ENCODE measurements around the gene CTSD.

DNA sequence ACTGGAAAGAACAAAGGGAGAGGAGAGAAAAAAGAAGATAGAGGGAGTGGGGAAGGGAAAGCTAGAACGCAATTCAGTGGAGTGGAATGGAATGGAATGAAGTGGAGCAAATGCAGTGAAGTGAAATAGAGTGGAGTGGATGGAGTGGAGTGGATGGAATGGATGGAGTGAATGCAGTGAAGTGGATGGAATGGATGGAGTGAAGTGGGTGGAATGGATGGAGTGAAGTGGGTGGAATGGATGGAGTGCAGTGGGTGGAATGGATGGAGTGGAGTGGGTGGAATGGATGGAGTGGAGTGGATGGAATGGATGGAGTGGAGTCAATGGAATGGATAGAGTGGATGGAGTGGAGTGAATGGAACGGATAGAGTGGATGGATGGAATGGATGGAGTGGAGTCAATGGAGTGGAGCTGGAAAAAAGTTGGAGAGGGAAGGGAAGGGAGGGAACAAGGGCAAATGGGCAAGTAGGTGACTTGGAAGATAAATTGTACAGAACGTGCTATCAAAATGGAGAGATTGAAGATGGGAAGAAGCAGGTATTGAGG is 27.2 kb downstream of the CTSD start:
- TF ChIP-seq CEBPB (IDR thresholded peaks at IDR 0.05) (no peak), BHLHE40 (IDR thresholded peaks at IDR 0.05; ENCODE audit: low read depth, low read length) (no peak), POLR2A (IDR thresholded peaks at IDR 0.05; ENCODE audit: low read length) (no peak), ELK1 (IDR thresholded peaks at IDR 0.05; ENCODE audit: low read depth, low read length) (no peak)
- TF ChIP-seq, protein P1, sequence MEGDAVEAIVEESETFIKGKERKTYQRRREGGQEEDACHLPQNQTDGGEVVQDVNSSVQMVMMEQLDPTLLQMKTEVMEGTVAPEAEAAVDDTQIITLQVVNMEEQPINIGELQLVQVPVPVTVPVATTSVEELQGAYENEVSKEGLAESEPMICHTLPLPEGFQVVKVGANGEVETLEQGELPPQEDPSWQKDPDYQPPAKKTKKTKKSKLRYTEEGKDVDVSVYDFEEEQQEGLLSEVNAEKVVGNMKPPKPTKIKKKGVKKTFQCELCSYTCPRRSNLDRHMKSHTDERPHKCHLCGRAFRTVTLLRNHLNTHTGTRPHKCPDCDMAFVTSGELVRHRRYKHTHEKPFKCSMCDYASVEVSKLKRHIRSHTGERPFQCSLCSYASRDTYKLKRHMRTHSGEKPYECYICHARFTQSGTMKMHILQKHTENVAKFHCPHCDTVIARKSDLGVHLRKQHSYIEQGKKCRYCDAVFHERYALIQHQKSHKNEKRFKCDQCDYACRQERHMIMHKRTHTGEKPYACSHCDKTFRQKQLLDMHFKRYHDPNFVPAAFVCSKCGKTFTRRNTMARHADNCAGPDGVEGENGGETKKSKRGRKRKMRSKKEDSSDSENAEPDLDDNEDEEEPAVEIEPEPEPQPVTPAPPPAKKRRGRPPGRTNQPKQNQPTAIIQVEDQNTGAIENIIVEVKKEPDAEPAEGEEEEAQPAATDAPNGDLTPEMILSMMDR (IDR thresholded peaks at IDR 0.05), result no peak

All from A549 (cell line).